GM23248 (cell line): ENCODE measurements around the gene KIF11.

Experiments
- EZH2 ChIP-seq: fragments of 200-600 bp; sonication (generic); IDR thresholded peaks from 2 replicates; pipeline ENCODE4 v1.6.1; 2018; ENCODE audit warnings: antibody characterized with exemption, mild to moderate bottlenecking; ENCODE audit not compliant: insufficient read depth, poor library complexity, severe bottlenecking
- EZH2phosphoT487 ChIP-seq: fragments of 200-600 bp; sonication (generic); IDR thresholded peaks from 2 replicates; pipeline ENCODE4 v1.6.1; 2018; ENCODE audit warnings: antibody characterized with exemption, moderate library complexity, mild to moderate bottlenecking, low read depth; ENCODE audit not compliant: insufficient read depth

GRCh38 chr10:92562424-92562823 lies 30.5 kb upstream of the KIF11 start:
- TF ChIP-seq EZH2phosphoT487 (no peak), EZH2 (no peak)
